ENCODE data around the gene CTSH. TPM values are rescaled to one million over a fixed set of nuclear protein-coding genes. Genes with fewer than 3 reads are reported as not detected.

The CTSH gene
- total RNA-seq, 1 experiment from 2014 or later: 327 TPM

DNA sequence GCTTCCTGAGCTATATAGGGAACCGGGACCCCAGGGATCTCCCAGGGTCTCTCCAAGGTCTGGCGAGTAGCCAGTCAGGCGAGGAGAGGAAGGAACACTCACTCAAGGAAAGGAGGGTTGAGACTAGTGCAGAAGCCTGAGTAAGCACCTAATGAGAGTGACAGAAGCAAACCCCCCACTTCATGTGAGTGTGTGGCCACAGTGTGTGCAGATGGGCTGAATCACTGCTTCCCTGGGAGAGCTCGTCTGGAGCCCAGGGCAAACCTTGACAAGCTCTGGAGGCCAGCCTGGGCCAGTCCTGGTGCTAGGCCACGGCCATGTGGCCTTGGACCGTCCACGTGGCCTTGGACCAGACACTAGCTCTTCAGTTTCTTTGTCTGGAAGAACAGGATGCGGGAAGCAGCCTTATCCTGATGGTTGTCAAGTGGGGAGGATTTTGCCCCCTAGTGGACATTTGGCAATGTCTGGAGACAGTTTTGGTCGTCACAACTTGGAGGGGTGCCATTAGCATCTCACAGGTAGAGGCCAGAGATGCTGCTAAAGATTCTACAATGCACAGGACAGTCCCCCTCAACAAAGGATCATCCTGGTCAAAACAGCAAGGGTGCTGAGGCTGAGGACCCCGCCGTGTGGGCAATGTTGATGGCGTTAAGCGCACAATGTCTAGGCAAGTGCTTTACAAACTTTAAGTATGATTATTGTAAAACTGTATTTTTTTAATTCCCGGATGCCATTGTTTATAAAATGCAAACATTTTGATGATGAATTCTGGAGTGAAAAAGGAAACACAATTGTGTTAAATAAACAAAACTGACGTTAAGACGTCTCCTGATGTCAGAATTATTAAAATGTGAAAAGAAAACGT is 34.8 kb upstream of the CTSH start:
- Mint-ChIP-seq H3K27ac (ENCODE audit: unreplicated experiment) (peak overlapping the region; percentile 22), H3K27me3 (ENCODE audit: unreplicated experiment) (no peaks in the 10 kb centered on the region), H3K36me3 (ENCODE audit: insufficient read depth, unreplicated experiment) (peaks cover 4% of the 10 kb centered on the region), H3K4me1 (ENCODE audit: low read depth, unreplicated experiment) (peaks cover 23% of the 10 kb centered on the region), H3K4me3 (ENCODE audit: low read depth, unreplicated experiment) (no peak overlapping the region), H3K9me3 (ENCODE audit: low read depth, unreplicated experiment) (no peaks in the 10 kb centered on the region)
- intact Hi-C loops (cut with micrococcal nuclease; ENCODE audit: unreplicated experiment): loop anchor here (1.0 kb wide), 2 partner anchors 34 to 70 kb away; partner anchors contain the start of gene CTSH
- peak; percentile 85 for DNase-seq
- BruUV-seq (replicated peaks): no TSS peak
- CTCF ChIA-PET: interaction anchor here (0.5 to 1.4 kb wide), 14 partner anchors 8 to 414 kb away, joined by 3 to 18 read pairs (median 4); partner anchors contain the start of genes CHRNA5 and CTSH
- TF ChIP-seq CTCF (IDR thresholded peaks at IDR 0.05; ENCODE audit: unreplicated experiment): peak; percentile 65

DNA sequence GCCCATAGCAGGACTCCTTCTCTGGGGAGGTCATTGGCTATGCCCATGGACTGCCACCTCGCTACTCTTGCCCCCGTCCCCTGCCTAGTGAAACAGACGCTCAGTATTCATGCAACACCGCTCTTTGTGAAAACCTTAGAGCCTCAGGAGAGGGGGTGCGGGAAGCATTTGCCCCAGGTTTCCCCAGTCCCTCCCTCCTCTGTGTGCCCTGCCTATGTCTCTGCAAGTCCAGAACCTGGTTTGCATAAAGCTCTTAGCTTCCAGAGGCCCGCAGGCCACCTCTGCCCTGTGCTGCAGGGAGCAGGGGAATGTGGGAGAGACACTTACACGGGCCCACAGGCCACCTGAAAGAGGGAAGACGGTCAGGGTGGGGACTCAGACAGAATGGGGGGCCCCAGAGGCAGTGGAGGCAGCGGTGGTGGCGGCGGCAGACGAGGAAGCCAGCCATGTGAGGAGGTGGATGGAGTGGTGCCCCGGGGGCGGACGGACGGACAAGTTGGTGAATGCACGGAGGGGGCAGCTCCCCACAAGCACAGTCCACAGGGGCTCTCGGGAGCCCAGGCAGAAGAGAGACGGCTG is 33.8 kb upstream of the CTSH start:
- CTCF ChIA-PET: interaction anchor here (0.6 to 1.4 kb wide), 8 partner anchors 9 to 204 kb away, joined by 3 to 18 read pairs (median 4); partner anchors contain the start of gene CTSH
- H3K4me3 Mint-ChIP-seq (ENCODE audit: low read depth, unreplicated experiment): no peak overlapping the region
- peaks cover 4% of the 10 kb centered on the region for H3K36me3 Mint-ChIP-seq (ENCODE audit: insufficient read depth, unreplicated experiment)
- intact Hi-C loops (cut with micrococcal nuclease; ENCODE audit: unreplicated experiment): loop anchor here (1.0 kb wide), 2 partner anchors 33 to 69 kb away; partner anchors contain the start of gene CTSH
- no TSS peak for BruUV-seq (replicated peaks)
- peaks cover 23% of the 10 kb centered on the region for H3K4me1 Mint-ChIP-seq (ENCODE audit: low read depth, unreplicated experiment)
- H3K9me3 Mint-ChIP-seq (ENCODE audit: low read depth, unreplicated experiment): no peaks in the 10 kb centered on the region
- H3K27me3 Mint-ChIP-seq (ENCODE audit: unreplicated experiment): no peaks in the 10 kb centered on the region
- peak overlapping the region; percentile 22 for H3K27ac Mint-ChIP-seq (ENCODE audit: unreplicated experiment)
- no peak for TF ChIP-seq CTCF (IDR thresholded peaks at IDR 0.05; ENCODE audit: unreplicated experiment)
- no peak for DNase-seq

DNA sequence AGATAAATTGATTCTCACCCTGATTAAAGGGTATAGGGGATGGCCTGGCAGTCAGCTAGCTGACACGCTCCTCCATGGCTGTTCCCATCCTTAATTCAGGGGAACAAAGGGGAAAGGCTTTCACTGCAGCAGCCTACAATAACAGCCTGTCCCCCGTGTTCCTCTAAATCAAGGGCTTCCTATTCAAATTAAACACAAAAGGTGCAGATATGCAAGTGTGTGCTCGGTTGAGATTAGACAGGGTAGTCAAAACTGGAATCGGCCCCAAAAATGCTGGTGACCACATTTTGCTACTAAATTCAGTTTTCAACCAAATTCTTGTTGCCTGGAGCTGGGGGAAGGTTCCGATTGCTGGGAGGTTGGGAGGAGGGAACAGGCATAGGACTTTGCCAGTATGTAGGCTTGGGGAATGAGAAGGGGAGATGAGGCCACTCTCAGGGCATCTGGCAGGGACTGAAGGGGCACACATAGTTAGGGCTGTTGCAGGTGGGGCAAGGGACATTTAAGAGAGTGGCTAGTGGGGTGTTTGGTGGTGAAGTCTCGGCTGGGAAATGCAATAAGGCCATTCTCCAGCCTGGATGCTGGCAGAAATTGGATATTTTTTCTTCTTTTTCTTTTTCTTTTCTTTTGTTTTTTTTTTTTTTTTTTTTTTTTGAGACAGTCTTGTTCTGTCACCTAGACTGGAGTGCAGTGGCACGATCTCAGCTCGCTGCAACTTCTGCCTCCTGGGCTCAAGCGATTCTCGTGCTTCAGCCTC is 32.9 kb upstream of the CTSH start:
- CTCF ChIA-PET: interaction anchor here (0.6 kb wide), 3 partner anchors 20 to 828 kb away, joined by 3 read pairs; no protein-coding TSS in a partner anchor
- Mint-ChIP-seq H3K27ac (ENCODE audit: unreplicated experiment) (no peak overlapping the region), H3K4me1 (ENCODE audit: low read depth, unreplicated experiment) (peaks cover 20% of the 10 kb centered on the region), H3K27me3 (ENCODE audit: unreplicated experiment) (no peaks in the 10 kb centered on the region), H3K36me3 (ENCODE audit: insufficient read depth, unreplicated experiment) (peaks cover 4% of the 10 kb centered on the region), H3K9me3 (ENCODE audit: low read depth, unreplicated experiment) (no peaks in the 10 kb centered on the region), H3K4me3 (ENCODE audit: low read depth, unreplicated experiment) (no peak overlapping the region)
- TF ChIP-seq CTCF (IDR thresholded peaks at IDR 0.05; ENCODE audit: unreplicated experiment): no peak
- DNase-seq: no peak
- BruUV-seq (replicated peaks): no TSS peak
- intact Hi-C loops (cut with micrococcal nuclease; ENCODE audit: unreplicated experiment): no loop called here

DNA sequence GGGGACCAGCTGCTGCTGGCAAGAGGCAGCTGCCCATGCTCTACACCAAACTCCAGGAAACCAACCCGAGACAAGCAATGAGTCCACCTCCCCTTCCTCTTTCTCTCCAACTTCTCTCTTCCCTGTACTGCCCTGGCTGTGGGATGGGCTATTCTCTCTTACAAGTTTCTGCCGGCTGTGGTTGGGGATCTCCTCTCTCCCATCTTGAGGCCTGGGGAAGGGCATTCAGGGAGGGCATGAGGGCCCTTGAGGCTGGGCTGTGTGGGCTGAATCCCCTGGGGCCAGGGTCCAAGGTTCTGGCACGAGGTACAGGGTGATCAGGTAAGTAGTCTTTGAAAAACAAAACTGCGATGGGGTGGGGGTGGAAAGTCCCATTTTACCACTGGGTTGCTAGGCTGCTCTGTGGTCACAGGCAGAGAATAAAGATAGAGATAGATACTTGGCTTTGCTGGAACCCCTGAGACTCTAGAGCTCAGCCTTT is 32.3 kb upstream of the CTSH start:
- intact Hi-C loops (cut with micrococcal nuclease; ENCODE audit: unreplicated experiment): no loop called here

More for the DNA sequence above, 32.3 kb upstream of the CTSH start:
- no TSS peak for BruUV-seq (replicated peaks)
- CTCF ChIA-PET: interaction anchor here (0.6 kb wide), 3 partner anchors 21 to 829 kb away, joined by 3 read pairs; no protein-coding TSS in a partner anchor
- Mint-ChIP-seq H3K27ac (ENCODE audit: unreplicated experiment) (no peak overlapping the region), H3K4me3 (ENCODE audit: low read depth, unreplicated experiment) (no peak overlapping the region), H3K9me3 (ENCODE audit: low read depth, unreplicated experiment) (no peaks in the 10 kb centered on the region), H3K36me3 (ENCODE audit: insufficient read depth, unreplicated experiment) (peaks cover 4% of the 10 kb centered on the region), H3K4me1 (ENCODE audit: low read depth, unreplicated experiment) (peaks cover 14% of the 10 kb centered on the region), H3K27me3 (ENCODE audit: unreplicated experiment) (no peaks in the 10 kb centered on the region)
- TF ChIP-seq CTCF (IDR thresholded peaks at IDR 0.05; ENCODE audit: unreplicated experiment): no peak
- no peak for DNase-seq

Data from Calu3 (cell line).